H9 (cell line): ENCODE results near the gene ATP12A. TPM values are rescaled to one million over a fixed set of nuclear protein-coding genes. Genes with fewer than 3 reads are reported as not detected.

Experiments
- DNase-seq: peaks from one replicate; pipeline ENCODE4 v3.0.0-alpha.2; 2017
- H2AFZ ChIP-seq: one replicate; pipeline ENCODE4 v1.6.1; 2013; ENCODE audit warnings: mild to moderate bottlenecking, low read length, control low read depth, moderate library complexity
- H2AK5ac ChIP-seq: 2 replicates; pipeline ENCODE4 v1.6.1; 2013; ENCODE audit warnings: low read length, control low read depth, mixed read lengths; ENCODE audit not compliant: insufficient read length
- H2BK120ac ChIP-seq: one replicate; pipeline ENCODE4 v1.6.1; 2013; ENCODE audit warnings: low read depth, mild to moderate bottlenecking, low read length, control low read depth, inconsistent platforms; ENCODE audit not compliant: poor library complexity, severe bottlenecking
- H2BK12ac ChIP-seq: 2 replicates; pipeline ENCODE4 v1.6.1; 2013; ENCODE audit warnings: low read length, control low read depth, mixed read lengths, low read depth; ENCODE audit not compliant: insufficient read length
- H2BK15ac ChIP-seq: 2 replicates; pipeline ENCODE4 v1.6.1; 2013; ENCODE audit warnings: low read depth, low read length, control low read depth
- H2BK20ac ChIP-seq: one replicate; pipeline ENCODE4 v1.6.1; 2013; ENCODE audit warnings: low read depth, mild to moderate bottlenecking, low read length, control low read depth, inconsistent platforms; ENCODE audit not compliant: poor library complexity, severe bottlenecking
- H2BK5ac ChIP-seq: 2 replicates; pipeline ENCODE4 v1.6.1; 2013; ENCODE audit warnings: low read length, control low read depth, mixed read lengths; ENCODE audit not compliant: insufficient read length
- H3K14ac ChIP-seq: 2 replicates; pipeline ENCODE4 v1.6.1; 2013; ENCODE audit warnings: low read length, control low read depth; ENCODE audit not compliant: insufficient read depth
- H3K18ac ChIP-seq: 2 replicates; pipeline ENCODE4 v1.6.1; 2013; ENCODE audit warnings: low read depth, mild to moderate bottlenecking, mixed read lengths, low read length, control low read depth; ENCODE audit not compliant: insufficient read length
- H3K23ac ChIP-seq: 2 replicates; pipeline ENCODE4 v1.6.1; 2013; ENCODE audit warnings: low read length, control low read depth, mixed read lengths, low read depth; ENCODE audit not compliant: insufficient read length
- H3K23me2 ChIP-seq: 2 replicates; pipeline ENCODE4 v1.6.1; 2013; ENCODE audit warnings: low read depth, mild to moderate bottlenecking, mixed read lengths, low read length, control low read depth; ENCODE audit not compliant: insufficient read length, poor library complexity, severe bottlenecking
- H3K27ac ChIP-seq: 2 replicates; pipeline ENCODE4 v1.5.1; 2013; ENCODE audit warnings: low read length, control low read depth, mixed read lengths, low read depth; ENCODE audit not compliant: insufficient read length
- H3K27me3 ChIP-seq: 2 replicates; pipeline ENCODE4 v1.6.1; 2013; ENCODE audit warnings: low read length, control low read depth, inconsistent platforms; ENCODE audit not compliant: insufficient read depth
- H3K4ac ChIP-seq: 2 replicates; pipeline ENCODE4 v1.6.1; 2013; ENCODE audit warnings: low read depth, mild to moderate bottlenecking, control low read depth, inconsistent platforms, low read length, moderate library complexity
- H3K4me1 ChIP-seq: 2 replicates; pipeline ENCODE4 v1.6.1; 2013; ENCODE audit warnings: low read length, control low read depth, inconsistent platforms; ENCODE audit not compliant: insufficient read depth
- H3K4me2 ChIP-seq: 2 replicates; pipeline ENCODE4 v1.6.1; 2013; ENCODE audit warnings: low read length, control low read depth, mixed read lengths; ENCODE audit not compliant: insufficient read length, insufficient read depth
- H3K56ac ChIP-seq: 2 replicates; pipeline ENCODE4 v1.6.1; 2013; ENCODE audit warnings: low read depth, mild to moderate bottlenecking, mixed read lengths, low read length, control low read depth; ENCODE audit not compliant: insufficient read length
- H3K79me1 ChIP-seq: 2 replicates; pipeline ENCODE4 v1.6.1; 2013; ENCODE audit warnings: low read depth, mild to moderate bottlenecking, moderate library complexity, low read length, control low read depth, inconsistent platforms; ENCODE audit not compliant: insufficient read depth, poor library complexity, severe bottlenecking
- H3K79me2 ChIP-seq: 2 replicates; pipeline ENCODE4 v1.6.1; 2013; ENCODE audit warnings: low read length, control low read depth, inconsistent platforms; ENCODE audit not compliant: insufficient read depth
- H3K9ac ChIP-seq: 2 replicates; pipeline ENCODE4 v1.6.1; 2013; ENCODE audit warnings: low read length, control low read depth, mixed read lengths; ENCODE audit not compliant: insufficient read length; ENCODE audit errors: extremely low read depth
- H3K9me3 ChIP-seq: one replicate; pipeline ENCODE4 v1.6.1; 2013; ENCODE audit warnings: low read depth, low read length, inconsistent platforms; ENCODE audit not compliant: control insufficient read depth
- H3T11ph ChIP-seq: one replicate; pipeline ENCODE4 v1.6.1; 2013; ENCODE audit warnings: mild to moderate bottlenecking, low read length, control low read depth, inconsistent platforms
- H4K20me1 ChIP-seq: one replicate; pipeline ENCODE4 v1.6.1; 2013; ENCODE audit not compliant: control insufficient read depth, insufficient read length, insufficient read depth
- H4K5ac ChIP-seq: 2 replicates; pipeline ENCODE4 v1.6.1; 2013; ENCODE audit warnings: low read depth, mild to moderate bottlenecking, mixed read lengths, low read length, control low read depth; ENCODE audit not compliant: insufficient read length
- H4K8ac ChIP-seq: replicated peaks from 2 replicates; pipeline ENCODE4 v1.6.1; 2013; ENCODE audit warnings: low read length, control low read depth, mixed read lengths, low read depth; ENCODE audit not compliant: insufficient read length
- H4K91ac ChIP-seq: 2 replicates; pipeline ENCODE4 v1.6.1; 2013; ENCODE audit warnings: low read depth, mild to moderate bottlenecking, moderate library complexity, mixed read lengths, low read length, control low read depth; ENCODE audit not compliant: insufficient read length
- H3K27ac Mint-ChIP-seq, 3 experiments: 2 replicates in 2 of 3; 3 replicates in 1 of 3; pipeline ENCODE4 v1.8.0; 2020 to 2021; ENCODE audit warnings: mixed read lengths in 3 of 3, mild to moderate bottlenecking in 1 of 3, moderate library complexity in 1 of 3
- H3K27me3 Mint-ChIP-seq: 2 replicates; pipeline ENCODE4 v1.8.0; 2021; ENCODE audit warnings: low read depth, mild to moderate bottlenecking, moderate library complexity, mixed read lengths
- H3K36me3 Mint-ChIP-seq, 3 experiments: 2 replicates in 2 of 3; 3 replicates in 1 of 3; pipeline ENCODE4 v1.8.0; 2020 to 2021; ENCODE audit warnings: low read depth in 3 of 3, mixed read lengths in 3 of 3; ENCODE audit not compliant: insufficient read depth in 1 of 3
- H3K4me1 Mint-ChIP-seq, 2 experiments: 2 replicates each; pipeline ENCODE4 v1.8.0; 2020; ENCODE audit warnings: mixed read lengths in 2 of 2
- H3K4me3 Mint-ChIP-seq, 2 experiments: 2 replicates in 1 of 2; 3 replicates in 1 of 2; pipeline ENCODE4 v1.8.0; 2020 to 2021; ENCODE audit warnings: mild to moderate bottlenecking in 2 of 2, mixed read lengths in 2 of 2, moderate library complexity in 1 of 2
- H3K9me3 Mint-ChIP-seq, 2 experiments: 2 replicates in 1 of 2; 3 replicates in 1 of 2; pipeline ENCODE4 v1.8.0; 2020; ENCODE audit warnings: mild to moderate bottlenecking in 2 of 2, mixed read lengths in 2 of 2, moderate library complexity in 1 of 2
- CTCF ChIP-seq: fragments of 200-600 bp; sonication (generic); conservative IDR thresholded peaks from 3 replicates; pipeline ENCODE4 v1.8.0; 2021; ENCODE audit warnings: antibody characterized with exemption, mild to moderate bottlenecking
- WGBS: extraction: QIAGEN DNeasy Blood & Tissue Kit; methylation state at CpG from one replicate; pipeline ENCODE4 v1.1.7; 2013; ENCODE audit warnings: missing lambda C conversion rate, low lambda C conversion rate, mixed read lengths; ENCODE audit not compliant: insufficient read length; ENCODE audit errors: extremely low coverage; 5-methylcytosine and 5-hydroxymethylcytosine counted together
- total RNA-seq: library from RNA; stranded (reverse); gene quantifications from 2 replicates; pipeline ENCODE4 v1.2.1, GENCODE V29; 2021

Gene ATP12A
- total RNA-seq, 1 experiment from 2014 or later = 0.94 TPM

- peaks cover 0 to under 1% of the 10 kb centered on the region in 2 experiments; a peak in 2 of 5 replicates for H3K9me3 Mint-ChIP-seq
- no peak overlapping the region for H2AFZ ChIP-seq
- H3K4ac ChIP-seq = no peak overlapping the region
- H3K4me3 Mint-ChIP-seq = no peak overlapping the region
- no peak overlapping the region for H3K14ac ChIP-seq
- no peaks in the 10 kb centered on the region for H3K4me1 ChIP-seq
- no peak for DNase-seq
- H3K9ac ChIP-seq = no peak overlapping the region
- no peak overlapping the region for H4K5ac ChIP-seq
- no peak overlapping the region for H2BK20ac ChIP-seq
- no peak overlapping the region for H2BK120ac ChIP-seq
- no CpG with 5 or more reads among the region's 7 CpGs for WGBS
- no peak overlapping the region for H3K18ac ChIP-seq
- no peaks in the 10 kb centered on the region for H3K79me2 ChIP-seq
- no peak overlapping the region for H3K56ac ChIP-seq
- H4K20me1 ChIP-seq = no peaks in the 10 kb centered on the region
- H3K79me1 ChIP-seq = no peaks in the 10 kb centered on the region
- no peak overlapping the region for H2AK5ac ChIP-seq
- H3K4me2 ChIP-seq = no peak overlapping the region
- no peaks in the 10 kb centered on the region for H3K36me3 Mint-ChIP-seq
- H3K23ac ChIP-seq = no peak overlapping the region
- H2BK15ac ChIP-seq = no peak overlapping the region
- no peak overlapping the region for H2BK12ac ChIP-seq
- no peak overlapping the region for H3K27ac Mint-ChIP-seq
- no peak overlapping the region for H3T11ph ChIP-seq
- no peaks in the 10 kb centered on the region for H3K23me2 ChIP-seq
- H3K27me3 Mint-ChIP-seq = peaks cover 2% of the 10 kb centered on the region; the same call in 1 of the 2 replicates
- no peaks in the 10 kb centered on the region for H3K27me3 ChIP-seq
- H4K91ac ChIP-seq = no peak overlapping the region
- H3K27ac ChIP-seq = no peak overlapping the region
- H4K8ac ChIP-seq = no peak overlapping the region
- H3K4me1 Mint-ChIP-seq = peaks cover 15 to 17% of the 10 kb centered on the region in 2 experiments
- H2BK5ac ChIP-seq = no peak overlapping the region
- H3K9me3 ChIP-seq = no peaks in the 10 kb centered on the region
- no peak for TF ChIP-seq CTCF
These were observed 28.4 kb upstream of the ATP12A start for GRCh38 chr13:24651718-24652345.
